Measurements from ENCODE around the gene TEAD4. TPM values are rescaled to one million over a fixed set of nuclear protein-coding genes. Genes with fewer than 3 reads are reported as not detected.

Gene TEAD4
- total and polyA plus RNA-seq, 9 donors = 3.6 to 19.9 (median 6.7) TPM

DNA sequence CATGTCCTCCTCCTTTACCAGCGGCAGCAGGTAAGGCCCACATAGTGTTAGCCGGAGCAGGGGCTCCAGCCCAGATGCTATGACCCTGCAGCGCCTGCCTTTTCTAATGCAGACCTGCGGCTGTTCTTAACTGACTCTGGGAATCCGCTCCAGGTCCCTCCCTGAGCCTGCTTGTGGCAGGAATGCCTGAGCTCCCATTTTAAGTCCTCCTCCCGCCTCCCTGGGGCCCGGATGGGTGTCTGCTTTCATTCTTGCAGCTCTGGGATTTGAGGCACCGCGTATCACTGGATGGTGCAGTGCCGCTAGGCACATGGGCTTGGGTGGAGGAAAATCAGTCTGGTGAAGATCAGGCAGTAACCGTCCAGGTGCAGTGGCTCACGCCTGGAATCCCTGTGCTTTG lies 125.5 kb downstream of the TEAD4 start:
- no peak for DNase-seq
- TF ChIP-seq, protein P1, sequence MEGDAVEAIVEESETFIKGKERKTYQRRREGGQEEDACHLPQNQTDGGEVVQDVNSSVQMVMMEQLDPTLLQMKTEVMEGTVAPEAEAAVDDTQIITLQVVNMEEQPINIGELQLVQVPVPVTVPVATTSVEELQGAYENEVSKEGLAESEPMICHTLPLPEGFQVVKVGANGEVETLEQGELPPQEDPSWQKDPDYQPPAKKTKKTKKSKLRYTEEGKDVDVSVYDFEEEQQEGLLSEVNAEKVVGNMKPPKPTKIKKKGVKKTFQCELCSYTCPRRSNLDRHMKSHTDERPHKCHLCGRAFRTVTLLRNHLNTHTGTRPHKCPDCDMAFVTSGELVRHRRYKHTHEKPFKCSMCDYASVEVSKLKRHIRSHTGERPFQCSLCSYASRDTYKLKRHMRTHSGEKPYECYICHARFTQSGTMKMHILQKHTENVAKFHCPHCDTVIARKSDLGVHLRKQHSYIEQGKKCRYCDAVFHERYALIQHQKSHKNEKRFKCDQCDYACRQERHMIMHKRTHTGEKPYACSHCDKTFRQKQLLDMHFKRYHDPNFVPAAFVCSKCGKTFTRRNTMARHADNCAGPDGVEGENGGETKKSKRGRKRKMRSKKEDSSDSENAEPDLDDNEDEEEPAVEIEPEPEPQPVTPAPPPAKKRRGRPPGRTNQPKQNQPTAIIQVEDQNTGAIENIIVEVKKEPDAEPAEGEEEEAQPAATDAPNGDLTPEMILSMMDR (IDR thresholded peaks at IDR 0.05) = no peak
- no peak for TF ChIP-seq EP300 (IDR thresholded peaks at IDR 0.05)
- no peak for TF ChIP-seq POLR2A (IDR thresholded peaks at IDR 0.05)
- no peaks in the 10 kb centered on the region for H3K36me3 ChIP-seq
- no peaks in the 10 kb centered on the region for H3K9me3 ChIP-seq
- no peak overlapping the region for H3K4me3 ChIP-seq
- peaks cover 6% of the 10 kb centered on the region for H3K4me1 ChIP-seq (ENCODE audit: insufficient read depth)
- intact Hi-C loops (cut with DNase I) = loop anchor here in 1 of 4 donors (5.0 kb wide), 1 partner anchor 33 kb away; no protein-coding TSS in a partner anchor
- H3K27me3 ChIP-seq = no peaks in the 10 kb centered on the region
- H3K27ac ChIP-seq = no peak overlapping the region
- WGBS, 3 donors = 89 to 94% (median 91%) methylated on average over 12 of the region's 12 CpGs

- DNase-seq = no peak
- Histone ChIP-seq H3K9me3 (no peaks in the 10 kb centered on the region), H3K36me3 (no peaks in the 10 kb centered on the region), H3K27me3 (no peaks in the 10 kb centered on the region), H3K4me1 (ENCODE audit: insufficient read depth) (peaks cover 6% of the 10 kb centered on the region), H3K4me3 (no peak overlapping the region), H3K27ac (no peak overlapping the region)
- 73 to 77% (median 76%) methylated on average over 19 of the region's 19 CpGs for WGBS, 3 donors
- intact Hi-C loops (cut with DNase I) = no loop called here
- TF ChIP-seq, protein P1 (IDR thresholded peaks at IDR 0.05) = no peak
- TF ChIP-seq POLR2A (IDR thresholded peaks at IDR 0.05) = no peak
These were observed 126.3 kb downstream of the TEAD4 start for GRCh38 chr12:3085341-3086139.

DNA sequence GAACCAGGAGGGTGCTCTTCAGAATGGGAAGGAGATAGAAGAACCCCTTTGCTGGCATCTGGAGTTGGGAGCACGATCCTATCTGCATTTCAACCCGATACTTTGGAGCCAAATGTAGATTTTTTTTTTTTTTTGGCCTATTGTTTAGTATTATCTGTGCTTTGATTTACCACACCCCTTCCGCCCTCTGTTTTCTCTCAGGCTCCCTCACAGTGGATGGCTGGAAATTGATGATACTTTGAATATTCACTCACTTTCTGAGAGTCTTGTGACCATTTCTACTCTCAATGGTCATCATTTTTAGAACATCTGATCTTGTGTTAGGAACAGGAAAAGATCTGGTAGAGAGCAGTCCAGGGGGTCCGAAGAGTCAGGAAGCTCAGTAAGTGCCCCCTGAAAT lies 127.0 kb downstream of the TEAD4 start:
- H3K27me3 ChIP-seq = no peaks in the 10 kb centered on the region

GRCh38 chr12:3086729-3087323 lies 127.6 kb downstream of the TEAD4 start:
- H3K4me3 ChIP-seq = no peak overlapping the region
- H3K36me3 ChIP-seq = no peaks in the 10 kb centered on the region
- H3K27ac ChIP-seq = no peak overlapping the region
- 86 to 90% (median 87%) methylated on average over 9 of the region's 9 CpGs for WGBS, 3 donors
- H3K9me3 ChIP-seq = no peaks in the 10 kb centered on the region
- no peaks in the 10 kb centered on the region for H3K27me3 ChIP-seq
- TF ChIP-seq POLR2A (IDR thresholded peaks at IDR 0.05) = no peak
- TF ChIP-seq, protein P1 (IDR thresholded peaks at IDR 0.05) = no peak
- no peak for TF ChIP-seq EP300 (IDR thresholded peaks at IDR 0.05)
- no peak for DNase-seq
- peaks cover 8% of the 10 kb centered on the region for H3K4me1 ChIP-seq (ENCODE audit: insufficient read depth)
- intact Hi-C loops (cut with DNase I) = no loop called here

More for the DNA sequence above, 127.0 kb downstream of the TEAD4 start:
- Histone ChIP-seq H3K4me1 (ENCODE audit: insufficient read depth) (peaks cover 2% of the 10 kb centered on the region), H3K4me3 (no peak overlapping the region), H3K36me3 (no peaks in the 10 kb centered on the region), H3K9me3 (no peaks in the 10 kb centered on the region), H3K27ac (no peak overlapping the region)
- WGBS, 3 donors = 75 to 82% (median 78%) methylated on average over 4 of the region's 4 CpGs
- intact Hi-C loops (cut with DNase I) = no loop called here
- TF ChIP-seq, protein P1 (IDR thresholded peaks at IDR 0.05) = no peak
- TF ChIP-seq EP300 (IDR thresholded peaks at IDR 0.05) = no peak
- TF ChIP-seq POLR2A (IDR thresholded peaks at IDR 0.05) = no peak
- DNase-seq = no peak
